Liver (tissue), 3 donors: ENCODE results near the gene EIF4B.
A peak's percentile ranks its signal among the peaks of the same experiment; 100 is the strongest.

Experiments used
- EGR1 ChIP-seq, 2 donors: IDR thresholded peaks; 2 replicates each; pipeline ENCODE4 v1.6.1; 2016 to 2018; ENCODE audit warnings: antibody characterized with exemption in 2 of 2, low read depth in 2 of 2
- FOXA1 ChIP-seq: IDR thresholded peaks from 2 replicates; pipeline ENCODE4 v1.6.1; 2016; ENCODE audit warnings: antibody characterized with exemption
- JUND ChIP-seq, 2 donors: IDR thresholded peaks; 2 replicates each; pipeline ENCODE4 v1.6.1; 2016; ENCODE audit warnings: antibody characterized with exemption in 2 of 2
- RXRA ChIP-seq, 2 donors: IDR thresholded peaks; 2 replicates each; pipeline ENCODE4 v1.6.1; 2017 to 2018; ENCODE audit warnings: antibody characterized with exemption in 2 of 2, mild to moderate bottlenecking in 1 of 2
- SP1 ChIP-seq: IDR thresholded peaks from 2 replicates; pipeline ENCODE4 v1.6.1; 2018; ENCODE audit warnings: antibody characterized with exemption, mild to moderate bottlenecking
- TAF1 ChIP-seq: conservative IDR thresholded peaks from 2 replicates; pipeline ENCODE4 v1.6.1; 2016; ENCODE audit warnings: antibody characterized with exemption, mild to moderate bottlenecking
- YY1 ChIP-seq: IDR thresholded peaks from 2 replicates; pipeline ENCODE4 v1.6.1; 2016; ENCODE audit warnings: antibody characterized with exemption, mild to moderate bottlenecking
- TF ChIP-seq, protein P1 (sequence below): fragments of 150-350 bp; IDR thresholded peaks from 2 replicates; pipeline ENCODE4 v1.5.1; 2017; ENCODE audit warnings: improper control_type of control experiment, low read depth, low read length; ENCODE audit not compliant: missing input control
- TF ChIP-seq, protein P2 (sequence below): IDR thresholded peaks from 2 replicates; pipeline ENCODE4 v1.6.1; 2016; ENCODE audit warnings: antibody characterized with exemption
- TF ChIP-seq, protein P3 (sequence below): IDR thresholded peaks from 2 replicates; pipeline ENCODE4 v1.6.1; 2016; ENCODE audit warnings: antibody characterized with exemption
- TF ChIP-seq, protein P4 (sequence below): IDR thresholded peaks from 2 replicates; pipeline ENCODE4 v1.6.1; 2016; ENCODE audit warnings: antibody characterized with exemption
- TF ChIP-seq, protein P5 (sequence below): IDR thresholded peaks from 2 replicates; pipeline ENCODE4 v1.6.1; 2016; ENCODE audit warnings: antibody characterized with exemption, mild to moderate bottlenecking
- donor health status: healthy.
- donor health status: healthy.

DNA sequence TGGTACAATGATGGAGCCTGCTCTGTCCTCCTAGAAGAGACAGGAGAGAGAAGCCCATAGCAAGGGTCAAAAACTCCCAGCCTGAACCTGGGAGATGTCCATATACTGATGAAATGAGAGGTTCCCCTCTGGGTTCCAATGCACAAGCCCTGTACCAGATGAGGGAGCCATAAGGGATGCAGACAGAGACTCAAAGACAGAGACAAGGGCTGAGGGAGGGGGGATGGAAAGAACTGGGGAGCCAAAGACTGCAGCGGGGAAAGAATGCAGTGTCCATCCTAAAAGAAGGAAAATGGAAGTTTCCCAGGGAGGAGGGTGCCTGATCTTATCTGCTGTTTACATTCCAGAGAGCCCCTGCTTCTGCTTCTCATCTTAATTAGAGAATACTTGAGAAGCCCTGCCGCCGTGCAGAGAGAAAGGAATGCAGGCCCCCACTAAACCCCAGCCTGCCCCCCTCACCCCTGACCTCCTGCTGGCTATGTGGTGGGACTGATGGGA, 29.6 kb upstream of the EIF4B start:
- TF ChIP-seq, protein P1, sequence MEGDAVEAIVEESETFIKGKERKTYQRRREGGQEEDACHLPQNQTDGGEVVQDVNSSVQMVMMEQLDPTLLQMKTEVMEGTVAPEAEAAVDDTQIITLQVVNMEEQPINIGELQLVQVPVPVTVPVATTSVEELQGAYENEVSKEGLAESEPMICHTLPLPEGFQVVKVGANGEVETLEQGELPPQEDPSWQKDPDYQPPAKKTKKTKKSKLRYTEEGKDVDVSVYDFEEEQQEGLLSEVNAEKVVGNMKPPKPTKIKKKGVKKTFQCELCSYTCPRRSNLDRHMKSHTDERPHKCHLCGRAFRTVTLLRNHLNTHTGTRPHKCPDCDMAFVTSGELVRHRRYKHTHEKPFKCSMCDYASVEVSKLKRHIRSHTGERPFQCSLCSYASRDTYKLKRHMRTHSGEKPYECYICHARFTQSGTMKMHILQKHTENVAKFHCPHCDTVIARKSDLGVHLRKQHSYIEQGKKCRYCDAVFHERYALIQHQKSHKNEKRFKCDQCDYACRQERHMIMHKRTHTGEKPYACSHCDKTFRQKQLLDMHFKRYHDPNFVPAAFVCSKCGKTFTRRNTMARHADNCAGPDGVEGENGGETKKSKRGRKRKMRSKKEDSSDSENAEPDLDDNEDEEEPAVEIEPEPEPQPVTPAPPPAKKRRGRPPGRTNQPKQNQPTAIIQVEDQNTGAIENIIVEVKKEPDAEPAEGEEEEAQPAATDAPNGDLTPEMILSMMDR: no peak
- TF ChIP-seq, protein P2, sequence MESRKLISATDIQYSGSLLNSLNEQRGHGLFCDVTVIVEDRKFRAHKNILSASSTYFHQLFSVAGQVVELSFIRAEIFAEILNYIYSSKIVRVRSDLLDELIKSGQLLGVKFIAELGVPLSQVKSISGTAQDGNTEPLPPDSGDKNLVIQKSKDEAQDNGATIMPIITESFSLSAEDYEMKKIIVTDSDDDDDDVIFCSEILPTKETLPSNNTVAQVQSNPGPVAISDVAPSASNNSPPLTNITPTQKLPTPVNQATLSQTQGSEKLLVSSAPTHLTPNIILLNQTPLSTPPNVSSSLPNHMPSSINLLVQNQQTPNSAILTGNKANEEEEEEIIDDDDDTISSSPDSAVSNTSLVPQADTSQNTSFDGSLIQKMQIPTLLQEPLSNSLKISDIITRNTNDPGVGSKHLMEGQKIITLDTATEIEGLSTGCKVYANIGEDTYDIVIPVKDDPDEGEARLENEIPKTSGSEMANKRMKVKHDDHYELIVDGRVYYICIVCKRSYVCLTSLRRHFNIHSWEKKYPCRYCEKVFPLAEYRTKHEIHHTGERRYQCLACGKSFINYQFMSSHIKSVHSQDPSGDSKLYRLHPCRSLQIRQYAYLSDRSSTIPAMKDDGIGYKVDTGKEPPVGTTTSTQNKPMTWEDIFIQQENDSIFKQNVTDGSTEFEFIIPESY: no peak
- no peak for TF ChIP-seq TAF1
- TF ChIP-seq, protein P3, sequence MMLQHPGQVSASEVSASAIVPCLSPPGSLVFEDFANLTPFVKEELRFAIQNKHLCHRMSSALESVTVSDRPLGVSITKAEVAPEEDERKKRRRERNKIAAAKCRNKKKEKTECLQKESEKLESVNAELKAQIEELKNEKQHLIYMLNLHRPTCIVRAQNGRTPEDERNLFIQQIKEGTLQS: no peak
- TF ChIP-seq YY1: no peak
- TF ChIP-seq FOXA1: no peak
- no peak for TF ChIP-seq JUND (IDR thresholded peaks at IDR 0.05)
- TF ChIP-seq, protein P4, sequence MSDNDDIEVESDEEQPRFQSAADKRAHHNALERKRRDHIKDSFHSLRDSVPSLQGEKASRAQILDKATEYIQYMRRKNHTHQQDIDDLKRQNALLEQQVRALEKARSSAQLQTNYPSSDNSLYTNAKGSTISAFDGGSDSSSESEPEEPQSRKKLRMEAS: no peak
- TF ChIP-seq SP1: peak; percentile 6
- TF ChIP-seq, protein P5, sequence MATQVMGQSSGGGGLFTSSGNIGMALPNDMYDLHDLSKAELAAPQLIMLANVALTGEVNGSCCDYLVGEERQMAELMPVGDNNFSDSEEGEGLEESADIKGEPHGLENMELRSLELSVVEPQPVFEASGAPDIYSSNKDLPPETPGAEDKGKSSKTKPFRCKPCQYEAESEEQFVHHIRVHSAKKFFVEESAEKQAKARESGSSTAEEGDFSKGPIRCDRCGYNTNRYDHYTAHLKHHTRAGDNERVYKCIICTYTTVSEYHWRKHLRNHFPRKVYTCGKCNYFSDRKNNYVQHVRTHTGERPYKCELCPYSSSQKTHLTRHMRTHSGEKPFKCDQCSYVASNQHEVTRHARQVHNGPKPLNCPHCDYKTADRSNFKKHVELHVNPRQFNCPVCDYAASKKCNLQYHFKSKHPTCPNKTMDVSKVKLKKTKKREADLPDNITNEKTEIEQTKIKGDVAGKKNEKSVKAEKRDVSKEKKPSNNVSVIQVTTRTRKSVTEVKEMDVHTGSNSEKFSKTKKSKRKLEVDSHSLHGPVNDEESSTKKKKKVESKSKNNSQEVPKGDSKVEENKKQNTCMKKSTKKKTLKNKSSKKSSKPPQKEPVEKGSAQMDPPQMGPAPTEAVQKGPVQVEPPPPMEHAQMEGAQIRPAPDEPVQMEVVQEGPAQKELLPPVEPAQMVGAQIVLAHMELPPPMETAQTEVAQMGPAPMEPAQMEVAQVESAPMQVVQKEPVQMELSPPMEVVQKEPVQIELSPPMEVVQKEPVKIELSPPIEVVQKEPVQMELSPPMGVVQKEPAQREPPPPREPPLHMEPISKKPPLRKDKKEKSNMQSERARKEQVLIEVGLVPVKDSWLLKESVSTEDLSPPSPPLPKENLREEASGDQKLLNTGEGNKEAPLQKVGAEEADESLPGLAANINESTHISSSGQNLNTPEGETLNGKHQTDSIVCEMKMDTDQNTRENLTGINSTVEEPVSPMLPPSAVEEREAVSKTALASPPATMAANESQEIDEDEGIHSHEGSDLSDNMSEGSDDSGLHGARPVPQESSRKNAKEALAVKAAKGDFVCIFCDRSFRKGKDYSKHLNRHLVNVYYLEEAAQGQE: peak; percentile 44
- peak; percentile 23 to 39 for TF ChIP-seq RXRA (IDR thresholded peaks at IDR 0.05)
- TF ChIP-seq EGR1 (IDR thresholded peaks at IDR 0.05; ENCODE audit: low read depth in 2 of 2): no peak
